ENCODE results near the gene RPL9. TPM values are rescaled to one million over a fixed set of nuclear protein-coding genes. Genes with fewer than 3 reads are reported as not detected.
A peak's percentile ranks its signal among the peaks of the same experiment; 100 is the strongest.

Gene RPL9
- total and polyA plus RNA-seq, 2 of the 13 experiments (the other 11 are each of a cell fraction or from before 2014, with no cell fraction given), result 993 to 2,148 TPM

DNA sequence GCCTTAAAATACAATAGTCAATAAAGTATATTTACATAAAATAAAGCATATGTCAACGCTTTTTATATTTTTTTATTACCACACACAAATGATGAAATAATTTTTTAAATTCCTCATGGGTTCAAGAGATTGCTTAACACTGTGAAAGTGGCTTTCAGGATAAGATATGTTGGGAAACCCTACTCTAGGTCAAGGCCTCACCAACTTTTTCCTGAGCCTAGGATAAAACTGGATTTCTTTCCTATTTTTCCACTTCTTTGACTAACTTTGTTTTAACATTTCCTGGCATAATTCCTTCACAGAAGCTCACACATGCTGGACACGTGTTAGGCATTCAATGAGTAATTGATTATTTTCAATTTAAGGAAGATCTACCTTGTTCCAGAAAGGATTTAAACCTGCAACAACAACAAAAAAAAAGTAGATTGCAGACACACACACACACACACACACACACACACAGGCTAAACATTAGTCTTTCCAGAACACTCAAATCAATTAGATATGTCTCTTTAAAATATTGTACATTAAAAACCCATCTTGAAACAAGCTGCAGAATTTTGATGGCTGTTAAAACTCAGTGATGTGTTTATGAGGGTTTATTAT is 42.9 kb downstream of the RPL9 start (continued):
- TF ChIP-seq, protein P1, sequence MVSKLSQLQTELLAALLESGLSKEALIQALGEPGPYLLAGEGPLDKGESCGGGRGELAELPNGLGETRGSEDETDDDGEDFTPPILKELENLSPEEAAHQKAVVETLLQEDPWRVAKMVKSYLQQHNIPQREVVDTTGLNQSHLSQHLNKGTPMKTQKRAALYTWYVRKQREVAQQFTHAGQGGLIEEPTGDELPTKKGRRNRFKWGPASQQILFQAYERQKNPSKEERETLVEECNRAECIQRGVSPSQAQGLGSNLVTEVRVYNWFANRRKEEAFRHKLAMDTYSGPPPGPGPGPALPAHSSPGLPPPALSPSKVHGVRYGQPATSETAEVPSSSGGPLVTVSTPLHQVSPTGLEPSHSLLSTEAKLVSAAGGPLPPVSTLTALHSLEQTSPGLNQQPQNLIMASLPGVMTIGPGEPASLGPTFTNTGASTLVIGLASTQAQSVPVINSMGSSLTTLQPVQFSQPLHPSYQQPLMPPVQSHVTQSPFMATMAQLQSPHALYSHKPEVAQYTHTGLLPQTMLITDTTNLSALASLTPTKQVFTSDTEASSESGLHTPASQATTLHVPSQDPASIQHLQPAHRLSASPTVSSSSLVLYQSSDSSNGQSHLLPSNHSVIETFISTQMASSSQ (IDR thresholded peaks at IDR 0.05; ENCODE audit: low read depth), result 0 out of 2 replicates have a peak, but pooled peaks have one; percentile 38
- TF ChIP-seq, protein P1 (CRISPR knock-in tag; IDR thresholded peaks at IDR 0.05; ENCODE audit: borderline replicate concordance), result peak; percentile 25; the same call in 1 of the 2 replicates
- no peak for TF ChIP-seq PHF5A (CRISPR knock-in tag; IDR thresholded peaks at IDR 0.05; ENCODE audit: low read depth, unreplicated experiment)
- no peak for TF ChIP-seq MED8 (CRISPR knock-in tag; IDR thresholded peaks at IDR 0.05; ENCODE audit: insufficient replicate concordance)
- TF ChIP-seq, protein P2, sequence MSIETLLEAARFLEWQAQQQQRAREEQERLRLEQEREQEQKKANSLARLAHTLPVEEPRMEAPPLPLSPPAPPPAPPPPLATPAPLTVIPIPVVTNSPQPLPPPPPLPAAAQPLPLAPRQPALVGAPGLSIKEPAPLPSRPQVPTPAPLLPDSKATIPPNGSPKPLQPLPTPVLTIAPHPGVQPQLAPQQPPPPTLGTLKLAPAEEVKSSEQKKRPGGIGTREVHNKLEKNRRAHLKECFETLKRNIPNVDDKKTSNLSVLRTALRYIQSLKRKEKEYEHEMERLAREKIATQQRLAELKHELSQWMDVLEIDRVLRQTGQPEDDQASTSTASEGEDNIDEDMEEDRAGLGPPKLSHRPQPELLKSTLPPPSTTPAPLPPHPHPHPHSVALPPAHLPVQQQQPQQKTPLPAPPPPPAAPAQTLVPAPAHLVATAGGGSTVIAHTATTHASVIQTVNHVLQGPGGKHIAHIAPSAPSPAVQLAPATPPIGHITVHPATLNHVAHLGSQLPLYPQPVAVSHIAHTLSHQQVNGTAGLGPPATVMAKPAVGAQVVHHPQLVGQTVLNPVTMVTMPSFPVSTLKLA (IDR thresholded peaks at IDR 0.05), result peak; percentile 47
- TF ChIP-seq CREB1 (IDR thresholded peaks at IDR 0.05), result no peak
- TF ChIP-seq CREB1 (CRISPR knock-in tag; IDR thresholded peaks at IDR 0.05), result peak; percentile 42; the same call in 1 of the 2 replicates
- TF ChIP-seq MLLT10 (CRISPR knock-in tag; IDR thresholded peaks at IDR 0.05), result 0 out of 2 replicates have a peak, but pooled peaks have one; percentile 58
- TF ChIP-seq TCF7 (IDR thresholded peaks at IDR 0.05; ENCODE audit: low read depth), result peak; percentile 26; the same call in 1 of the 2 replicates
- TF ChIP-seq GABPA (IDR thresholded peaks at IDR 0.05; ENCODE audit: low read depth, low read length), result no peak
- TF ChIP-seq GABPA (CRISPR knock-in tag; IDR thresholded peaks at IDR 0.05; ENCODE audit: low read depth), result 0 out of 2 replicates have a peak, but pooled peaks have one; percentile 12
- 0 out of 2 replicates have a peak, but pooled peaks have one; percentile 32 for TF ChIP-seq ISL2 (CRISPR knock-in tag; IDR thresholded peaks at IDR 0.05)
- peak; percentile 43 for TF ChIP-seq THAP11 (CRISPR knock-in tag; IDR thresholded peaks at IDR 0.05)
- peak; percentile 33; the same call in 1 of the 2 replicates for TF ChIP-seq NR2F2 (IDR thresholded peaks at IDR 0.05; ENCODE audit: borderline replicate concordance, low read depth)
- no peak for TF ChIP-seq MXI1 (IDR thresholded peaks at IDR 0.05; ENCODE audit: borderline replicate concordance, low read depth, low read length)
- TF ChIP-seq, protein P3, sequence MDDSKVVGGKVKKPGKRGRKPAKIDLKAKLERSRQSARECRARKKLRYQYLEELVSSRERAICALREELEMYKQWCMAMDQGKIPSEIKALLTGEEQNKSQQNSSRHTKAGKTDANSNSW (CRISPR knock-in tag; IDR thresholded peaks at IDR 0.05; ENCODE audit: borderline replicate concordance), result no peak
- TF ChIP-seq NCOR1 (IDR thresholded peaks at IDR 0.05; ENCODE audit: borderline replicate concordance, low read length), result peak; percentile 46; the same call in 1 of the 2 replicates
- TF ChIP-seq CEBPG (CRISPR knock-in tag; IDR thresholded peaks at IDR 0.05), result peak; percentile 92
- no peak for TF ChIP-seq ZNF550 (CRISPR knock-in tag; IDR thresholded peaks at IDR 0.05; ENCODE audit: borderline replicate concordance)
- TF ChIP-seq, protein P4, sequence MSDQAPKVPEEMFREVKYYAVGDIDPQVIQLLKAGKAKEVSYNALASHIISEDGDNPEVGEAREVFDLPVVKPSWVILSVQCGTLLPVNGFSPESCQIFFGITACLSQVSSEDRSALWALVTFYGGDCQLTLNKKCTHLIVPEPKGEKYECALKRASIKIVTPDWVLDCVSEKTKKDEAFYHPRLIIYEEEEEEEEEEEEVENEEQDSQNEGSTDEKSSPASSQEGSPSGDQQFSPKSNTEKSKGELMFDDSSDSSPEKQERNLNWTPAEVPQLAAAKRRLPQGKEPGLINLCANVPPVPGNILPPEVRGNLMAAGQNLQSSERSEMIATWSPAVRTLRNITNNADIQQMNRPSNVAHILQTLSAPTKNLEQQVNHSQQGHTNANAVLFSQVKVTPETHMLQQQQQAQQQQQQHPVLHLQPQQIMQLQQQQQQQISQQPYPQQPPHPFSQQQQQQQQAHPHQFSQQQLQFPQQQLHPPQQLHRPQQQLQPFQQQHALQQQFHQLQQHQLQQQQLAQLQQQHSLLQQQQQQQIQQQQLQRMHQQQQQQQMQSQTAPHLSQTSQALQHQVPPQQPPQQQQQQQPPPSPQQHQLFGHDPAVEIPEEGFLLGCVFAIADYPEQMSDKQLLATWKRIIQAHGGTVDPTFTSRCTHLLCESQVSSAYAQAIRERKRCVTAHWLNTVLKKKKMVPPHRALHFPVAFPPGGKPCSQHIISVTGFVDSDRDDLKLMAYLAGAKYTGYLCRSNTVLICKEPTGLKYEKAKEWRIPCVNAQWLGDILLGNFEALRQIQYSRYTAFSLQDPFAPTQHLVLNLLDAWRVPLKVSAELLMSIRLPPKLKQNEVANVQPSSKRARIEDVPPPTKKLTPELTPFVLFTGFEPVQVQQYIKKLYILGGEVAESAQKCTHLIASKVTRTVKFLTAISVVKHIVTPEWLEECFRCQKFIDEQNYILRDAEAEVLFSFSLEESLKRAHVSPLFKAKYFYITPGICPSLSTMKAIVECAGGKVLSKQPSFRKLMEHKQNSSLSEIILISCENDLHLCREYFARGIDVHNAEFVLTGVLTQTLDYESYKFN (CRISPR knock-in tag; conservative IDR thresholded peaks at IDR 0.05), result peak; percentile 52

All from HepG2 (cell line).